GM19397 (cell line): ENCODE data around the gene A1CF.
"Not testable (repeated sequence)": the region's sequence is repeated elsewhere in the genome, so short reads cannot be mapped to it uniquely, and the experiment has no call there.

ENCODE experiments used
- ATAC-seq: cut with Tn5 transposase; IDR thresholded peaks from one replicate; pipeline ENCODE4 v1.9.1; 2021; ENCODE audit warnings: mild to moderate bottlenecking, moderate library complexity; ENCODE audit not compliant: unreplicated experiment

The A1CF gene

GRCh38 chr10:50788951-50789945 is 96.2 kb downstream of the A1CF start:
- ATAC-seq = no peak

GRCh38 chr10:50787962-50788361 is 97.5 kb downstream of the A1CF start:
- not testable (repeated sequence) for ATAC-seq

- ATAC-seq = not testable (repeated sequence)
Measured at GRCh38 chr10:50782017-50782416, 103.4 kb downstream of the A1CF start.

- ATAC-seq = not testable (repeated sequence)
Measured at GRCh38 chr10:50780036-50780435, 105.4 kb downstream of the A1CF start.

GRCh38 chr10:50774868-50775267 is 110.6 kb downstream of the A1CF start:
- ATAC-seq = not testable (repeated sequence)

- ATAC-seq = not testable (repeated sequence)
Measured at GRCh38 chr10:50772042-50772441, 113.4 kb downstream of the A1CF start.

- ATAC-seq = not testable (repeated sequence)
Measured at GRCh38 chr10:50766774-50767513, 118.5 kb downstream of the A1CF start.
